Vagina (tissue), 2 donors: ENCODE data around the gene PROZ.

Experiments
- POLR2A ChIP-seq, 2 donors: fragments of 450-650 bp; IDR thresholded peaks; one replicate each; pipeline ENCODE4 v1.6.1; 2017; ENCODE audit warnings: antibody characterized with exemption in 2 of 2, mild to moderate bottlenecking in 2 of 2, moderate library complexity in 2 of 2
- POLR2AphosphoS5 ChIP-seq, 2 donors: sonication (generic); formaldehyde crosslinking; IDR thresholded peaks; one replicate each; pipeline ENCODE4 v1.9.0; 2017; ENCODE audit warnings: antibody characterized with exemption in 2 of 2, mild to moderate bottlenecking in 2 of 2, low read depth in 1 of 2; ENCODE audit not compliant: insufficient read depth in 1 of 2
- TF ChIP-seq, protein P1 (sequence below), 3 experiments: fragments of 450-650 bp in 2 of 3; fragments of 200-600 bp in 1 of 3; sonication (generic) in 1 of 3; IDR thresholded peaks; one replicate each; pipeline ENCODE4 v1.5.1; 2017 to 2019; ENCODE audit warnings: antibody characterized with exemption in 3 of 3, mild to moderate bottlenecking in 2 of 3, moderate library complexity in 2 of 3

- TF ChIP-seq POLR2AphosphoS5 (IDR thresholded peaks at IDR 0.05; ENCODE audit: insufficient read depth in 1 of 2, low read depth in 1 of 2) (no peak), POLR2A (IDR thresholded peaks at IDR 0.05) (no peak)
- TF ChIP-seq, protein P1, sequence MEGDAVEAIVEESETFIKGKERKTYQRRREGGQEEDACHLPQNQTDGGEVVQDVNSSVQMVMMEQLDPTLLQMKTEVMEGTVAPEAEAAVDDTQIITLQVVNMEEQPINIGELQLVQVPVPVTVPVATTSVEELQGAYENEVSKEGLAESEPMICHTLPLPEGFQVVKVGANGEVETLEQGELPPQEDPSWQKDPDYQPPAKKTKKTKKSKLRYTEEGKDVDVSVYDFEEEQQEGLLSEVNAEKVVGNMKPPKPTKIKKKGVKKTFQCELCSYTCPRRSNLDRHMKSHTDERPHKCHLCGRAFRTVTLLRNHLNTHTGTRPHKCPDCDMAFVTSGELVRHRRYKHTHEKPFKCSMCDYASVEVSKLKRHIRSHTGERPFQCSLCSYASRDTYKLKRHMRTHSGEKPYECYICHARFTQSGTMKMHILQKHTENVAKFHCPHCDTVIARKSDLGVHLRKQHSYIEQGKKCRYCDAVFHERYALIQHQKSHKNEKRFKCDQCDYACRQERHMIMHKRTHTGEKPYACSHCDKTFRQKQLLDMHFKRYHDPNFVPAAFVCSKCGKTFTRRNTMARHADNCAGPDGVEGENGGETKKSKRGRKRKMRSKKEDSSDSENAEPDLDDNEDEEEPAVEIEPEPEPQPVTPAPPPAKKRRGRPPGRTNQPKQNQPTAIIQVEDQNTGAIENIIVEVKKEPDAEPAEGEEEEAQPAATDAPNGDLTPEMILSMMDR (IDR thresholded peaks at IDR 0.05): no peak
Measured at GRCh38 chr13:113125506-113126264, 32.8 kb upstream of the PROZ start.
